Pons (tissue), 1 donor: Measurements from ENCODE around the gene UIMC1.
"Not testable (repeated sequence)": the region's sequence is repeated elsewhere in the genome, so short reads cannot be mapped to it uniquely, and the experiment has no call there.

Experiments used
- DNase-seq: peaks from one replicate; pipeline ENCODE4 v3.0.0-alpha.2; 2016; ENCODE audit warnings: low spot score

Gene UIMC1

DNA sequence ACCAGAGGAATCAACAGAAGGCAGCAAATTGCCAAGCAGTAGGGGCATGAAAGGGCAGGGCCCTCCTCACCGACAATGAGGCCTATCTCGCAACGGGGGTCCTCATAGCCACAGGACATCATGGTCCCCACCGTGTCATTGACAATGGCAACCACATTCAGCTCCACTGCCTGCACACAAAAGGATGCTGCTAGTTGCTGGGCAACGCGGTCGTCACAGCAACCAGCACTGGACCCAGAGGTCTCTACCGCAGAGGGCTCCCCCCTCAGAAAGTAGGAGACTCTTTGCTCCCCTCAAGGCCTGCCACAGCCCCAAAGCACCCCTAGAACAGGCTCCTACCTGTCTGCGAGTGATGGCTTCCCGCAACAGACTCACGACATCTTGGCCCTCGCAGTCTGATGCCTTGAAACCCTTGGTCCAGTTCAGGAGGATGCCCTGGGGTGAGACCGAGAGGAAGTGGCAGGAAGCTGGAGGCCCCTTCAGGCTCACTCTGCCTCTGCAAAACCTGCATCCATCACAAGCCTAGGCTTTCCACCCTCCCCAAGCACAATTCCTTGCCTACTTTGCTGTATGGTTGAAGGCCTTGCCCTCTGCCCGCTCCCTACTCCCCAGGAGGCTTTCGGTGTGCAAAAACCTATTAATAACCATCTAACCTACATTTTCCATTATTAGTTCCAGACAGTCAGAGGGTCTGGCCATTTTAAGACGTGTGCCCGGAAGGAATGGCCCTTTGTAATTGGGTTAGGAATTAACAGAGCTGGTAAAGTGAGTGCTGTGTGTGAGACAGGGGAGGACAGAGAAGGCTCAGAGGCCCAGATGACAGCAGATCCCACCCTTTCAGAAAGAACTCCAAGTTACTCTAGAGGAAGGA lies 122.6 kb downstream of the UIMC1 start:
- DNase-seq = no peak

DNA sequence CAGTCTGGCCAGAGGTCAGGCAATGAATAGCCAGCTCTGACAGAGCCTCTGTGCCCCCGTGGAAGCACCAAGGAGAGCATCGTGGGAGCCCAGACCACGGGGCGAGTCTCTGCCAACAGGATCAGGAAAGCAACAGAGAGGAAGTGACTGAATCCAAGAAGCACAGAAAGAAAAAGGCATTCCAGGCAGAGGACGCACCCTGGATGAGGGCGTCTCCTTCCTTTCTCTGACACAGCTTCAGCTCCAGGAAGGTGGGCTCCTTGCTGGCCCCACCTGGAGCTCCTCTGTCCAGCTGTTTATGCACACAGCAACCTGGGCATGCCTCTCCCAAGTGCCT lies 124.0 kb downstream of the UIMC1 start:
- DNase-seq = no peak

GRCh38 chr5:176881816-176882566 lies 124.6 kb downstream of the UIMC1 start:
- DNase-seq = no peak

DNA sequence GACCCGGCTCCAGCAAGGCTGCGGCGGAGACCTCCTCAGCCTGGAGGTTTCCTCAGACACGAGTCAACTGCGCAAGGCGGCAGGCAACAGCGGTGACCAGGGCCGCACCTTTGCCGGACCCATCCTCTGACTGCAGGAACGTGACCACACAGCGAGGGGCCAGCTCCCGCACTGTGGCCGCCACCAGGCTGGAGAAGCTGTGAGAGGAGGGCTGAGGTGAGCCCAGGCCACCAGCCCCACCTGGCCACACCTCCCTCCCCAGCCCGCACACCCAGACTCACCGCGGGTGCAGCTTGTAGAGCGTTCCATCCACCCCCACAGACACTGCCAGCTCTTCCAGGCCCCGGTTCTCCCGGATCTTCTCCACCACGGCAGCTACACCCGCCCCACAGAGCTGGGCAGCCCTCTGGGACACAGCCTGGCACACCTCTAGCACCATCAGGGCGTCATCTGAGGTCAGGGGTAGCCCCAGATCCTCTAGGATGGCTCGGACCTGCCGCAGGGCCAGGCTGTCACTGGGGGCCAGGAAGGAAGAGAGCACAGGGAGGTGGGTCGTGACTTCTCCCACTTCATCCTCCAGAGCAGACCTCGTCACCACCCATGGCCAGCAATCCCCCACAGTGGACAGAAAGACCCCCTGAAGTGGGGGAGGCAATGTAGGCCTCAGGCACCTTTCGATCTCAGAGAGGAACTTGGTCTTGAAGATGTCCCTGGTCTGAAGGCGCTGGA lies 125.4 kb downstream of the UIMC1 start:
- DNase-seq = no peak

GRCh38 chr5:176880366-176881020 lies 126.1 kb downstream of the UIMC1 start:
- DNase-seq = no peak

DNA sequence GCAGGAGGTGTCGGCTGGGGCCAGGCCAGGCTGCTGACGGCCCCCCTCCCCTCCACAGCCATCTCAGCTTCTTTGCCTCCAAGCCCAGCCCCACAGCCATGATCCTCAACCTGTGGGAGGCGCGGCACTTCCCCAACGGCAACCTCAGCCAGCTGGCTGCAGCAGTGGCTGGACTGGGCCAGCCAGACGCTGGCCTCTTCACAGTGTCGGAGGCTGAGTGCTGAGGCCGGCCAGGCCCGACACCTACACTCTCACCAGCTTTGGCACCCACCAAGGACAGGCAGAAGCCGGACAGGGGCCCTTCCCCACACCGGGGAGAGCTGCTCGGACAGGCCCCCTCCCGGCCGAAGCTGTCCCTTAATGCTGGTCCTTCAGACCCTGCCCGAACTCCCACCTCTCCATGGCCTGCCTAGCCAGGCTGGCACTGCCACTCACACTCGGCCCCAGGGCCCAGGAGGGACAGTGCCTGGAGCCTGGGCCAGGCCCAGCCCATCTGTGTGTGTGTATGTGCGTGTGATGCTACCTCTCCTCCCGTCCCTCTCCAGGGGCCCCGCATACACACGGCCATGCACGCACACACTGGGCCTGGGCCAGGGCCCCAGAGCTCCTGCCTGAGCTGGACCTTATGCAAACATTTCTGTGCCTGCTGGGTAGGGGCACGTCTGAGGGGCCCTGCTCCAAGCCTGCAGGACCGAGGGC lies 126.8 kb downstream of the UIMC1 start:
- no peak for DNase-seq

GRCh38 chr5:176878906-176879662 lies 127.5 kb downstream of the UIMC1 start:
- no peak for DNase-seq

DNA sequence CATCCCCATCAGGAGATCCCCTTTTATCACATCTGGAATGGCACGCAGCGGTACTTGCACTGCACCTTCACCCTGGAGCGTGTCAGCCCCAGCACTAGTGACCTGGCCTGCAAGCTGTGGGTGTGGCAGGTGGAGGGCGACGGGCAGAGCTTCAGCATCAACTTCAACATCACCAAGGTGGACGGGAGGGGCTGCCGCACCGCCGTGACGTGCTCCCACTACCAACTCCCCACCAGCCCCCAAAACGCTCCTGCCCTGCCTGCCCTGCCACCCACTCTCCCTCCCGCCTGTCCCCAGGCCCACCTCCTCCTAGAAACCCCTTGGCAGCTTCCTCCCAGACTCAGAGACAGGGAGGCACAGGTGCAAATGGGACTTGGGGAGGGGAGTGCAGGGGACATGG lies 128.1 kb downstream of the UIMC1 start:
- DNase-seq = no peak

- DNase-seq = no peak
These were observed 128.7 kb downstream of the UIMC1 start for GRCh38 chr5:176877793-176878331.

GRCh38 chr5:176876506-176877431 lies 129.8 kb downstream of the UIMC1 start:
- no peak for DNase-seq

DNA sequence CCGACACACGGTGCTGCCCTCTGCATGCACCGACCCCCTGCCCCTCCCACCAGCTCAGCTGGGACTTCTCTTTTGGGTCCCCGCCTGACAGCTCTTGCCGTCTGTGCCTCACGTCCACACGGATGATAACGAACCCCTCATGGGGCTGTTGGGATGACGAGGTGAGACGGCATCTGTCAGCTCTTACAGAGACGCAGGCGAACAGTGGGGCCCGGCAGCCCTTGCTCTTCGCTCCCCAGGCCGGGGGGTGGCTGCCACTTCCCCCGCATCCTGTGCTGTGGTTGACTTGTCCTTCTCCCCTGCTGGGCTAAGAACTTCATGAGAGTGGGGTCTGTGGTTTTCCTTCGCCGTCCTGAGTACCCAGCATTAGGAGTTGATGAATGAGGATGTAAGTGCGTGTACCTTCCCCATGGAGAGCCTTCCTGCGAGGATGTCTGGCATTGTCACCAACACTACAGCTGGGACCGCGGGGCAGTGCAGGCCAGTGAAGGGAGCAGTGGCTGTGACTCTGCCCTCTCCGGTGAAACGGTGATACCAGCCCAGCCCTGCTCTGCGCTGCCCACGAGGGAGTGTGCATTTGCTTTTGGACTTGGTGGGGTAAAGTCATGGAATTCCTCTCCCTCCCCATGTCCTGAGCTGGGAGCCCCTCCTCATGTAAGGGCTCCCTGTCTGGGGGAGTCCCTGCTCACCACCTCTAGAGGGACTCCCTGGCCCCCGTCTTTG lies 130.6 kb downstream of the UIMC1 start:
- DNase-seq = no peak

- no peak for DNase-seq
These were observed 131.5 kb downstream of the UIMC1 start for GRCh38 chr5:176875014-176875550.

DNA sequence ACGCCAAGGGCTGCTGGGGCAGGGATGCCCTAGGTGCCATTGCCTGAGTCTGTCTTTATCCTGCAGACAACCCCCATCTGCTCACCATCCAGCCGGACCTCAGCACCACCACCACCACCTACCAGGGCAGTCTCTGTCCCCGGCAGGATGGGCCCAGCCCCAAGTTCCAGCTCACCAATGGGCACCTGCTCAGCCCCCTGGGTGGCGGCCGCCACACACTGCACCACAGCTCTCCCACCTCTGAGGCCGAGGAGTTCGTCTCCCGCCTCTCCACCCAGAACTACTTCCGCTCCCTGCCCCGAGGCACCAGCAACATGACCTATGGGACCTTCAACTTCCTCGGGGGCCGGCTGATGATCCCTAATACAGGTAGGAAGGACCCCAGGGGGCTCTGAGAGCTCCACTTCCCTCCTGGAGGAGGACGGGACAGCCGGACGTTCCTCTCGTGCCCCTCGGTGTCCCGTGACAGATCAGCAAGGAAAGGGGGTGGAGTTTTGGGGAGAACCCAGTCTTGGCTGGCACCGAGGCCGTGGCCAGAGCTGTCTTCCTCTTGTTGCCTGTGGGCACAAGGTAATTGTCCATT lies 132.3 kb downstream of the UIMC1 start:
- no peak for DNase-seq

GRCh38 chr5:176873541-176874172 lies 132.9 kb downstream of the UIMC1 start:
- no peak for DNase-seq

DNA sequence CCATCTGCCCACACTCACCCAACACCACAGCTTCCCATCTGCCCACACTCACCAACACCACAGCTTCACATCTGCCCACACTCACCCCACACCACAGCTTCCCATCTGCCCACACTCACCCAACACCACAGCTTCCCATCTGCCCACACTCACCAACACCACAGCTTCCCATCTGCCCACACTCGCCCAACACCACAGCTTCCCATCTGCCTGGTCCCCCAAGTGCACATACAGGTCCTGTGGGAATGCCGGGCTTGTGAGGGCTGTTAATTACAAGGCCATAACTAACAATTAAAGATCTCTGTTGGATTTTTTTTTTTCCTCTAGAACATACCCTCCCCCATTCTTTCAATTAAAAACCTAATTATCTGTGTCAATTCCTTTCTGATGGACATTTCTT lies 133.6 kb downstream of the UIMC1 start:
- DNase-seq = not testable (repeated sequence)

DNA sequence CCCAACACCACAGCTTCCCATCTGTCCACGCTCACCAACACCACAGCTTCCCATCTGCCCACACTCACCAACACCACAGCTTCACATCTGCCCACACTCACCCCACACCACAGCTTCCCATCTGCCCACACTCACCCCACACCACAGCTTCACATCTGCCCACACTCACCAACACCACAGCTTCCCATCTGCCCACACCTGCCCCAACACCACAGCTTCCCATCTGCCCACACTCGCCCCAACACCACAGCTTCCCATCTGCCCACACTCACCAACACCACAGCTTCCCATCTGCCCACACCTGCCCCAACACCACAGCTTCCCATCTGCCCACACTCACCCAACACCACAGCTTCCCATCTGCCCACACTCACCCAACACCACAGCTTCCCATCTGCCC lies 134.0 kb downstream of the UIMC1 start:
- DNase-seq = not testable (repeated sequence)

- DNase-seq = not testable (repeated sequence)
These were observed 135.9 kb downstream of the UIMC1 start for GRCh38 chr5:176870644-176871043.
